A673 (cell line): ENCODE measurements around the gene COQ10A.

Experiments used
- EZH2 ChIP-seq: fragments of 200-600 bp; sonication (generic); IDR thresholded peaks from 2 replicates; pipeline ENCODE4 v1.6.1; 2017; ENCODE audit warnings: borderline replicate concordance, low read depth, mild to moderate bottlenecking, mixed read lengths, antibody characterized with exemption, low read length; ENCODE audit not compliant: poor library complexity, severe bottlenecking
- TF ChIP-seq, protein P1 (sequence below): fragments of 300-800, 200-600 bp; sonication (generic); conservative IDR thresholded peaks from 2 replicates; pipeline ENCODE4 v1.5.1; 2017; ENCODE audit warnings: low read depth, mild to moderate bottlenecking, antibody characterized with exemption, low read length, moderate library complexity, mixed read lengths

GRCh38 chr12:56282030-56282429 is 15.3 kb downstream of the COQ10A start:
- TF ChIP-seq, protein P1, sequence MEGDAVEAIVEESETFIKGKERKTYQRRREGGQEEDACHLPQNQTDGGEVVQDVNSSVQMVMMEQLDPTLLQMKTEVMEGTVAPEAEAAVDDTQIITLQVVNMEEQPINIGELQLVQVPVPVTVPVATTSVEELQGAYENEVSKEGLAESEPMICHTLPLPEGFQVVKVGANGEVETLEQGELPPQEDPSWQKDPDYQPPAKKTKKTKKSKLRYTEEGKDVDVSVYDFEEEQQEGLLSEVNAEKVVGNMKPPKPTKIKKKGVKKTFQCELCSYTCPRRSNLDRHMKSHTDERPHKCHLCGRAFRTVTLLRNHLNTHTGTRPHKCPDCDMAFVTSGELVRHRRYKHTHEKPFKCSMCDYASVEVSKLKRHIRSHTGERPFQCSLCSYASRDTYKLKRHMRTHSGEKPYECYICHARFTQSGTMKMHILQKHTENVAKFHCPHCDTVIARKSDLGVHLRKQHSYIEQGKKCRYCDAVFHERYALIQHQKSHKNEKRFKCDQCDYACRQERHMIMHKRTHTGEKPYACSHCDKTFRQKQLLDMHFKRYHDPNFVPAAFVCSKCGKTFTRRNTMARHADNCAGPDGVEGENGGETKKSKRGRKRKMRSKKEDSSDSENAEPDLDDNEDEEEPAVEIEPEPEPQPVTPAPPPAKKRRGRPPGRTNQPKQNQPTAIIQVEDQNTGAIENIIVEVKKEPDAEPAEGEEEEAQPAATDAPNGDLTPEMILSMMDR = no peak
- no peak for TF ChIP-seq EZH2
